Neuron (in vitro differentiated cells): Measurements from ENCODE around the gene TBC1D3B.
"Not testable (repeated sequence)": the region's sequence is repeated elsewhere in the genome, so short reads cannot be mapped to it uniquely, and the experiment has no call there.

Experiments
- H2AFZ ChIP-seq: one replicate; pipeline ENCODE4 v1.6.1; 2013; ENCODE audit warnings: low read depth, mild to moderate bottlenecking, inconsistent platforms, low read length, moderate library complexity
- H3K27me3 ChIP-seq: one replicate; pipeline ENCODE4 v1.6.1; 2013; ENCODE audit warnings: low read length; ENCODE audit not compliant: insufficient read depth
- H3K36me3 ChIP-seq: one replicate; pipeline ENCODE4 v1.6.1; 2013; ENCODE audit warnings: low read length; ENCODE audit not compliant: insufficient read depth
- H3K4me1 ChIP-seq: one replicate; pipeline ENCODE4 v1.6.1; 2013; ENCODE audit warnings: low read length; ENCODE audit not compliant: insufficient read depth
- H3K4me3 ChIP-seq: 2 replicates; pipeline ENCODE4 v1.5.1; 2013; ENCODE audit warnings: mild to moderate bottlenecking, low read length, moderate library complexity
- H3K9me3 ChIP-seq: one replicate; pipeline ENCODE4 v1.6.1; 2013; ENCODE audit warnings: low read length

TBC1D3B gene

GRCh38 chr17:36127199-36127893 is 49.1 kb downstream of the TBC1D3B start:
- H3K27me3 ChIP-seq: no peaks in the 10 kb centered on the region
- H3K4me3 ChIP-seq: no peak overlapping the region
- H3K36me3 ChIP-seq: no peaks in the 10 kb centered on the region
- no peak overlapping the region for H2AFZ ChIP-seq
- peaks cover 15% of the 10 kb centered on the region for H3K9me3 ChIP-seq
- no peaks in the 10 kb centered on the region for H3K4me1 ChIP-seq

- Histone ChIP-seq H3K27me3 (no peaks in the 10 kb centered on the region), H3K4me1 (no peaks in the 10 kb centered on the region), H3K36me3 (no peaks in the 10 kb centered on the region), H2AFZ (no peak overlapping the region), H3K4me3 (no peak overlapping the region), H3K9me3 (peaks cover 15% of the 10 kb centered on the region)
These were observed 51.3 kb downstream of the TBC1D3B start for GRCh38 chr17:36124879-36125824.

DNA sequence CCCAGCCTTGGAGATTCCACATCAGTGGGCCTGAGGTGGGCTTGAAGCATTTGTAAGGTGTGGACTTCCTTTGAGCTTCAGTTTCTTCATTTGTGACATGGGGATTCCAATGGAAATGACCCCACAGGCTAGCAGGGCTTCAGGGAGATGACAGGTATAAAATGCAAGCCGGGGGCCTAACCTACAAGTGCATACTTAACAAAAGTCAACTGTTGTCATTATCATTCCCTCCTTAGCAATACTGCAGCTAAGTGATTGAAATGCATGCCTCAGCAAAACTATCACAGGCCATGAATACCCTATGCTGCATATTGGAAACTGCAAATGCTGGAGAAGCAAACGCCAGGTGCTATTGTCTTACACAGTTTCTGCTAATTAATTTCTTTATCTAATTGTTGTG is 53.0 kb downstream of the TBC1D3B start:
- H2AFZ ChIP-seq: no peak overlapping the region
- peaks cover 15% of the 10 kb centered on the region for H3K9me3 ChIP-seq
- no peaks in the 10 kb centered on the region for H3K27me3 ChIP-seq
- H3K4me1 ChIP-seq: peaks cover under 1% of the 10 kb centered on the region
- H3K36me3 ChIP-seq: no peaks in the 10 kb centered on the region
- no peak overlapping the region for H3K4me3 ChIP-seq

- H3K27me3 ChIP-seq, H3K36me3 ChIP-seq, H2AFZ ChIP-seq, H3K4me3 ChIP-seq: not testable (repeated sequence)
- peaks cover 12% of the 10 kb centered on the region for H3K9me3 ChIP-seq
- H3K4me1 ChIP-seq: peaks cover 18% of the 10 kb centered on the region
These were observed 55.3 kb downstream of the TBC1D3B start for GRCh38 chr17:36121099-36121498.

- peaks cover 18% of the 10 kb centered on the region for H3K4me1 ChIP-seq
These were observed 56.2 kb downstream of the TBC1D3B start for GRCh38 chr17:36120221-36120620.

DNA sequence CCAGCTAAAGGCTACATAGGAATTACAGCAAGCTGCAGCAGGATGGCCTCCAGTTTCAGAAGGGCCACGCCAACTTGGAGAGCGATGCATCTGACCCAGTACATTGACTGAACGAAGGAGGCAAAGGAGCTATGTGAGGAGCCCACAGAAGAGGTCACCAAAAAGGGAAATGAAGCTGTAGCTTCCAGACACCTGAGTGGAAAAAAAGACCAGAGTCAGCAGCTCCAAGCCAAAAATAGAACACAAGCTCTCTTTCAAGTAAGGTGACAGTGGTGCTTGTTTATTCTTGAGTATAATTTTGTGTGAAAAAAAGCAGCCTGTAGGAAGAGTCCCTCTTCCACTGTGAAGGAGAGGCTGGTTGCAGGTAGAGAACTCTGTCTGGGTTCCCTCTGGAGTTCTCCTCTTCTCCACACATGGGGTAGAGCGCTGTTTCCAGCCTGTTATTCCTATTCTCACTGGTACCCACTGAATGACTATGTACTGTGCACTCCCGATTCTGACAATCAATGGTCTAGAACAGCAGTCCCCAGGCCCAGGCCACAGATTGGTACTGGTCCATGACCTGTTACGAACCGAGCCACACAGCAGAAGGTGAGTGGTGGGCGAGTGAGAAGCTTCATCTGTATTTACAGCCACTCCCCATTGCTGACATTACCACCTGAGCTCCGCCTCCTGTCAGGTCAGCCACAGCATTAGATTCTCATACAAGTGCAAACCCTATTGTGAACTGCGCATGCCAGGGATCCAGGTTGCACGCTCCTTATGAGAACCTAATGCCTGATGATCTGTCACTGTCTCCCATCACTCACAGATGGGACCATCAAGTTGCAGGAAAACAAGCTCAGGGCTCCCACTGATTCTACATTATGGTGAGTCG is 57.7 kb downstream of the TBC1D3B start:
- no peaks in the 10 kb centered on the region for H3K36me3 ChIP-seq
- no peak overlapping the region for H2AFZ ChIP-seq
- H3K9me3 ChIP-seq: peaks cover 2% of the 10 kb centered on the region
- no peaks in the 10 kb centered on the region for H3K27me3 ChIP-seq
- H3K4me1 ChIP-seq: peaks cover 18% of the 10 kb centered on the region
- H3K4me3 ChIP-seq: no peak overlapping the region

More at GRCh38 chr17:36120221-36120620, 56.2 kb downstream of the TBC1D3B start:
- H3K36me3 ChIP-seq: no peaks in the 10 kb centered on the region
- no peak overlapping the region for H3K4me3 ChIP-seq
- H3K27me3 ChIP-seq: no peaks in the 10 kb centered on the region
- no peak overlapping the region for H2AFZ ChIP-seq
- H3K9me3 ChIP-seq: peaks cover 6% of the 10 kb centered on the region

- Histone ChIP-seq H3K9me3 (peaks cover 2% of the 10 kb centered on the region), H3K4me3 (no peak overlapping the region), H3K36me3 (no peaks in the 10 kb centered on the region), H3K4me1 (peaks cover 18% of the 10 kb centered on the region), H3K27me3 (no peaks in the 10 kb centered on the region), H2AFZ (no peak overlapping the region)
These were observed 58.7 kb downstream of the TBC1D3B start for GRCh38 chr17:36117505-36118382.
